ENCODE measurements around the gene DTNA.

DNA sequence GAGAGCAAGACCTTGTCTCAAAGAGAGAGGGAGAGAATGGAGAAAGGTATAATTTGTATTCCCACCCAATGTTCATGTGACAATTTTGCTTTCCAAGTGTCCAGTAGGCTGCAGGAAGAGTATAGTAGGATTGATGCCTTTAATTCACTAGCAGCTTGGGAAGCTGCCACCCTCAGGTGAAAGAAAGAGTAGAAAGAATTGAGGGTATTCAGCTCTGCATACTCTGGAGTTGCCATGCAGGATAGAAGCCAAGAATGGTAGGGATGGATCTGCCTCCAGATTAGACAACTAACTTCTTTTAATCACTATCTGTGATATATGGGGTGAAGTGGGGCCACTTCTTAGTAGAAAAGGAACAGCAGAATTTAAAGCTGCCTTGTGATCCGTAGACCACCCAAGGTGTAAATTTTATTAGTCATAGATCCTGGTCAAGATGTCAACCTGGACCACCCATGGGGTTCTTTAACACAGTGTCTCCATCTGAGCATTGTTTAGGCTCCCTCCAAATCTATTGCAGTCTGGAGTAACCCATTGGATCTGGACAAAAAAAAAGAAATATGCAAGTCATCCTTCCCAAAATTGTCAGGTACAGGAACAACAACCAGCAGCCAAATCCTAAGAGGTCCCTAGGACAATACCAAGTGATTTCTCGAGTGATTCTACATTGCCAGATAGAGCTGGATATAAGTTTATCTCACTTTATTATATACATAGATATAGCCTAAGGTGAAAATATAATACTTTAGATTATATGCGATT lies 33.1 kb upstream of the DTNA start:
- TF ChIP-seq CTCF (IDR thresholded peaks at IDR 0.05), result no peak
- no peak for TF ChIP-seq POLR2A (IDR thresholded peaks at IDR 0.05)
- TF ChIP-seq EP300 (IDR thresholded peaks at IDR 0.05), result no peak
